Measurements from ENCODE around the gene DPEP2. TPM values are rescaled to one million over a fixed set of nuclear protein-coding genes. Genes with fewer than 3 reads are reported as not detected.
A peak's percentile ranks its signal among the peaks of the same experiment; 100 is the strongest.

The DPEP2 gene
- total and polyA plus RNA-seq, 2 of the 4 experiments (the other 2 are of a cell fraction): not detected

DNA sequence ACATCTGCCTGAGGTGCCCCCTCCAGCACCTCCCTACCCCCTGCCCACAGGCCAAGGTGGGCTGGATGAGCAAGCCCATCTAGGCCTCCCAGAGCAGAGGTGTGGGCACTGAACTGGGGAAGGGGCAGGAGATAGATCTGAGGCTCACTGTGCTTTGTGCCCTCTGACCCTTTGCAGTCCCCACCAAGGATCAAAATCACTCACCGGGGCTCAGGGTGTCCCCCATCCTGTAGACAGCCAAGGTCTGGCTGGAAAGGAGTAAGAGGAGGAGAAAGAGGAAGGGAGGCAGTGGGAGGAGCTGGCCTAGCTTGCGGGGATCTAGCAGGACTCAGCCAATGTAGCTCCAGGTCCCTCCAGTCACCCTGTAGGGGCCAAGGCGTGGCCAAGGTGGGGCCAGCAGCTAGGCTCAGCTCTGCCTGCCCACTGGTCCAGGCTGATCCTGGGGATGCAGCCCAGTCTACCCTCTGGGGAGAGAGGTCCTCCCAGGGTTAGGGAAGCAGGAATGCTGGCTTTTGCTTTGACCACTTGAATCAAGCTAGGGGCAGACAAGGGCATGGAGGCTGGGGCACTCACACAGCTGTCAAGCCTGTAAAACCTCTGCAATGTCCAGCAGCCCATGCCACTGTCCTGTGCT is 32.6 kb downstream of the DPEP2 start (continued):
- TF ChIP-seq RFX5 (IDR thresholded peaks at IDR 0.05; ENCODE audit: low read depth, low read length): no peak

GRCh38 chr16:67965668-67966548 is 33.4 kb downstream of the DPEP2 start:
- ATAC-seq (ENCODE audit: low read depth): no peak
- BruUV-seq (replicated peaks): no TSS peak

More at GRCh38 chr16:67965668-67966548, 33.4 kb downstream of the DPEP2 start:
- Histone ChIP-seq H2AFZ (replicated peaks; ENCODE audit: low read length, poor library complexity) (peak overlapping the region; percentile 57), H3K4ac (ENCODE audit: low read depth, low read length) (peak overlapping the region; percentile 99), H2BK5ac (ENCODE audit: low read depth, low read length, poor library complexity, severe bottlenecking) (peak overlapping the region; percentile 92), H2BK20ac (ENCODE audit: low read depth, low read length) (peak overlapping the region; percentile 43; the same call in 1 of the 2 replicates), H3K18ac (ENCODE audit: low read depth, low read length) (peak overlapping the region; percentile 53), H3K27ac (ENCODE audit: insufficient read depth, low read length) (peak overlapping the region; percentile 99), H4K91ac (ENCODE audit: insufficient read depth, low read depth, low read length) (peak overlapping the region; percentile 95), H3K27me3 (ENCODE audit: control insufficient read depth, insufficient read depth, low read length) (no peaks in the 10 kb centered on the region), H3K36me3 (ENCODE audit: control insufficient read depth, insufficient read depth, low read length) (peaks cover 37% of the 10 kb centered on the region), H4K5ac (ENCODE audit: low read depth, low read length) (peak overlapping the region; percentile 79), H3K79me1 (ENCODE audit: low read depth in 1 of 2, low read length in 2 of 2) (peaks cover 24 to 74% of the 10 kb centered on the region in 2 experiments), H4K20me1 (ENCODE audit: insufficient read depth, low read length) (peaks cover 68% of the 10 kb centered on the region), H3K4me3 (ENCODE audit: insufficient read depth, low read depth, low read length) (peak overlapping the region; percentile 100), H3K56ac (ENCODE audit: extremely low read depth, insufficient read depth, low read length) (peak overlapping the region; percentile 14; the same call in 1 of the 2 replicates), H3K4me1 (ENCODE audit: control insufficient read depth, insufficient read depth, low read length) (peaks cover 39% of the 10 kb centered on the region), H3K9me1 (ENCODE audit: insufficient read depth, low read length) (peaks cover 47% of the 10 kb centered on the region), H3K23ac (ENCODE audit: low read depth, low read length) (peak overlapping the region; percentile 98), H3K9ac (ENCODE audit: low read depth, low read length) (peak overlapping the region; percentile 100), H2AK9ac (replicated peaks; ENCODE audit: low read depth, low read length, poor library complexity) (peak overlapping the region; percentile 100), H4K8ac (ENCODE audit: low read depth in 2 of 2, low read length in 2 of 2) (peak overlapping the region; percentile 33 to 78; a peak in 3 of 4 replicates), H3K9me3 (ENCODE audit: control insufficient read depth, insufficient read depth, low read length) (no peaks in the 10 kb centered on the region), H3K4me2 (ENCODE audit: low read depth, low read length) (peak overlapping the region; percentile 93), H2BK120ac (ENCODE audit: low read depth, low read length) (peak overlapping the region; percentile 78), H3K14ac (replicated peaks; ENCODE audit: low read depth, low read length) (peak overlapping the region; percentile 95), H2BK15ac (ENCODE audit: low read depth, low read length) (peak overlapping the region; percentile 2; the same call in 1 of the 3 replicates), H2AK5ac (ENCODE audit: low read depth, low read length) (peak overlapping the region; percentile 99; the same call in 1 of the 2 replicates)
- DNase-seq: no peak
- in situ Hi-C loops (cut with MboI; ENCODE audit: low sequenced_read_pairs) (no loop called here), intact Hi-C loops (cut with micrococcal nuclease) (loop anchor here (10.0 kb wide), 1 partner anchor 259 kb away; no protein-coding TSS in a partner anchor), dilution Hi-C loops (cut with HindIII; ENCODE audit: low sequenced_read_pairs, unreplicated experiment) (no loop called here)
- CTCF ChIA-PET: interaction anchor here (0.7 kb wide), 1 partner anchor 149 kb away, joined by 3 read pairs; no protein-coding TSS in a partner anchor
- WGBS, 2 experiments (ENCODE audit: extremely low coverage in 2 of 2, insufficient read length in 1 of 2): 40% methylated on average over 1 of the region's 11 CpGs; no CpG with 5 or more reads in 1 of the 2 experiments
- TF ChIP-seq RCOR1 (IDR thresholded peaks at IDR 0.05; ENCODE audit: insufficient replicate concordance, low read length) (no peak), MAZ (IDR thresholded peaks at IDR 0.05; ENCODE audit: borderline replicate concordance, low read depth, low read length) (no peak)
- POLR2A ChIA-PET (ENCODE audit: unreplicated experiment): interaction anchor here (0.5 kb wide), 1 partner anchor 19 kb away, joined by 3 read pairs; no protein-coding TSS in a partner anchor

Measured in IMR-90 (cell line).